Measurements from ENCODE around the gene TFPT. TPM values are rescaled to one million over a fixed set of nuclear protein-coding genes. Genes with fewer than 3 reads are reported as not detected.

Gene TFPT
- total and polyA plus RNA-seq, 2 of the 13 experiments (the other 11 are each of a cell fraction or from before 2014, with no cell fraction given), result 8.4 to 10.7 TPM

- no peak for TF ChIP-seq MTA3 (CRISPR knock-in tag; IDR thresholded peaks at IDR 0.05)
- TF ChIP-seq ZNF142 (CRISPR knock-in tag; IDR thresholded peaks at IDR 0.05), result no peak
- TF ChIP-seq DNMT1 (CRISPR knock-in tag; IDR thresholded peaks at IDR 0.05), result no peak
- TF ChIP-seq MEF2D (CRISPR knock-in tag; IDR thresholded peaks at IDR 0.05), result no peak
- TF ChIP-seq CSRNP2 (CRISPR knock-in tag; conservative IDR thresholded peaks at IDR 0.05; ENCODE audit: low read depth), result no peak; the same call in 1 of the 2 replicates
- no peak for TF ChIP-seq ZSCAN29 (CRISPR knock-in tag; conservative IDR thresholded peaks at IDR 0.05)
- TF ChIP-seq STAT5B (CRISPR knock-in tag; IDR thresholded peaks at IDR 0.05), result no peak
- no peak for TF ChIP-seq ZFP36L2 (CRISPR knock-in tag; IDR thresholded peaks at IDR 0.05)
- no peak for TF ChIP-seq ATF7 (IDR thresholded peaks at IDR 0.05)
- TF ChIP-seq ATF7 (CRISPR knock-in tag; IDR thresholded peaks at IDR 0.05), result no peak
- TF ChIP-seq ZBTB4 (CRISPR knock-in tag; IDR thresholded peaks at IDR 0.05; ENCODE audit: borderline replicate concordance), result no peak
- TF ChIP-seq ZNF230 (CRISPR knock-in tag; IDR thresholded peaks at IDR 0.05), result no peak
These were observed 22.4 kb upstream of the TFPT start, which contains the start of gene CNOT3 (continued) for GRCh38 chr19:54137699-54138488.
